Naive thymus-derived CD8-positive, alpha-beta T cell (primary cell): ENCODE measurements around the gene CXCL12. TPM values are rescaled to one million over a fixed set of nuclear protein-coding genes. Genes with fewer than 3 reads are reported as not detected.

Source experiments
- ATAC-seq, 2 donors: fragments of 150-1000 bp; cut with Tn5 transposase in 1 of 2; sonication (Bioruptor Pico), chemical (Tn5 transposase) in 1 of 2; 1 replicate in 1 of 2; 2 replicates in 1 of 2; pipeline ENCODE4 v1.10.0; 2021; ENCODE audit warnings: mild to moderate bottlenecking in 2 of 2, moderate library complexity in 2 of 2
- POLR2A ChIA-PET: fragments of 350-600 bp; sonication (Branson Sonifier 250); formaldehyde crosslinking; loops from one replicate; lab custom pipeline; 2021; ENCODE audit warnings: antibody characterized with exemption; lab: Charles Lee
- DNase-seq, 10 donors: peaks; one replicate each; pipeline versions ENCODE4 v3.0.0 to v3.0.0-alpha.2; 2020 to 2022
- H3K27ac Mint-ChIP-seq, 10 donors: one replicate each; pipeline ENCODE4 v1.8.0; 2020 to 2022; ENCODE audit warnings: mild to moderate bottlenecking in 10 of 10, mixed read lengths in 10 of 10, moderate library complexity in 4 of 10, inconsistent platforms in 1 of 10
- H3K27me3 Mint-ChIP-seq, 5 donors: one replicate each; pipeline ENCODE4 v1.8.0; 2021 to 2022; ENCODE audit warnings: mixed read lengths in 5 of 5
- H3K36me3 Mint-ChIP-seq, 3 donors: one replicate each; pipeline ENCODE4 v1.8.0; 2020 to 2022; ENCODE audit warnings: mixed read lengths in 3 of 3, mild to moderate bottlenecking in 2 of 3, inconsistent platforms in 1 of 3
- H3K4me1 Mint-ChIP-seq, 4 donors: one replicate each; pipeline ENCODE4 v1.8.0; 2021 to 2022; ENCODE audit warnings: mixed read lengths in 4 of 4
- H3K4me3 Mint-ChIP-seq, 10 donors: one replicate each; pipeline ENCODE4 v1.8.0; 2020 to 2022; ENCODE audit warnings: mild to moderate bottlenecking in 10 of 10, mixed read lengths in 10 of 10, moderate library complexity in 6 of 10, inconsistent platforms in 1 of 10
- H3K9me3 Mint-ChIP-seq, 9 donors: one replicate each; pipeline ENCODE4 v1.8.0; 2020 to 2022; ENCODE audit warnings: mixed read lengths in 9 of 9, mild to moderate bottlenecking in 3 of 9, inconsistent platforms in 1 of 9, moderate library complexity in 1 of 9
- polyA plus RNA-seq, 3 donors: library from polyadenylated mRNA; unstranded; fragments of 300-500 nt; fragmentation: Illumina TruSeq; gene quantifications; one replicate each; pipeline ENCODE4 v1.2.3, GENCODE V29; 2021
- total RNA-seq, 8 experiments: library from RNA in 2 of 8; stranded (reverse) in 2 of 8; gene quantifications; one replicate each; pipeline ENCODE4 v1.2.3 and lab custom pipeline; 2021 to 2026

Gene CXCL12
- total RNA-seq: not detected
- polyA plus RNA-seq: not detected
- 0 to 0.30 (median 0) reads per million in 6 experiments for total RNA-seq (lab: John Stamatoyannopoulos, UW)

DNA sequence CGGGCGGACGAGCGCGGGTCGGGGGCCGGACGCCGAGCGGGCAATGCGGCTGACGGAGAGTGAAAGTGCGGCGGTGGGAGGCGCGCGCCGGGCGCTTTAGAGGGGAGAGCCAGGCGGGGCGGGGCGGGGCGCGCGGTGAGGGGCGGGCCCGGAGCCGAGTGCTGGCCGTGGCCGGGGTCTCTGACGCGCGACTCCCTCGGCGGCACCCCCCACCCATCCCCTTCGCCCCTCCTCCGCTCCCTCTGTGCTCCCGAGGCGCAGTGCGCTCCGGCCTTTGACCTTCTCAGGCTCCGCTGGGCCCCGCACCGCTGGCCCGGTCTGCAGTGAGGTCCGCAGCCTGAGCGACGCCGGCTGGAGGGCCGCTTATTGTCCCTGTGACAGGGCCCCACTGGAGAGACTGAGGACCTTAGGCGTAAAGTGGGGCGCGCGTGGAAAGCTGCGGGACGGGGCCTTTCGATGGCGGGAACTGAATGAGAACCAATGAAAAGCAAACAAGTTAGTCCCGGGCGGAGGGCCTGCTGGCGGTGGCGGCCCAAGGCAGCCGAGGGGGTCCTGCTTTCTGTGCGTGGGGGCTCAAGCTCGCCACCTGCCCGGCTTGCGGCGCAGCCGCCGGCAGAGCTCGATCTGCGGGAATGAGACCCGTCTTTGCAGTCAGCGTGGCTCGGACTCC is at the start of gene CXCL12:
CXCL12 (minus strand) TSS at position 72 of the 670 bp plus-strand sequence. CDS start 92 bp downstream, outside the sequence.
- no peaks in the 10 kb centered on the region for H3K9me3 Mint-ChIP-seq
- peak within 1 kb of the TSS in 7 of 10 donors; percentile 52 to 78 (median 66) for H3K4me3 Mint-ChIP-seq
- peaks cover 12 to 52% (median 26%) of the 10 kb centered on the region in 5 donors for H3K27me3 Mint-ChIP-seq
- H3K36me3 Mint-ChIP-seq: no peaks in the 10 kb centered on the region
- DNase-seq: no peak
- H3K27ac Mint-ChIP-seq: no peak within 1 kb of the TSS
- POLR2A ChIA-PET: no interaction called here
- ATAC-seq: no peak
- H3K4me1 Mint-ChIP-seq: peaks cover 4 to 9% (median 6%) of the 10 kb centered on the region in 4 donors

DNA sequence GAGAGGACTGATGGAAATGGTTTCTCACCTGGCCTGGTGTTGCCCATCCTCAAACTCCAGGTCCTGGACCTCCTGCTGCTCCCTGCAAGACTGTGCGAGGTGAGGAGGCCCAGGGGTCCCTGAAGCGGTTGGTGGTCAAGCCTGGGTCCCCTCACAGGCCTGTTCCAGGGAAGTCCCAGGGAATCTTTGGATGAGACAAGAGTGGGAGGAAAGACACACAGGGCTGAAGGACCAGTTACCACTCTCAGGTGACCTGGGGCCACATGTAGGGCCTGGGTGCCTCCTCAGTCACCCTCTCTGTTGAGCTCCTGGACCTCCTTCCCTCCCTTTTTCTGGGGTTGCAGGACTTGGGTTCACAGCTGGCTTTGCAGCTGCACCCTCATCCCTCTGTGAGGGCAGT is 42.6 kb upstream of the CXCL12 start:
- no peak for ATAC-seq
- DNase-seq: no peak
- peaks cover 0 to 4% (median 0%) of the 10 kb centered on the region in 5 donors for H3K27me3 Mint-ChIP-seq
- H3K36me3 Mint-ChIP-seq: peaks cover 0 to 8% (median 0%) of the 10 kb centered on the region in 3 donors
- no peak overlapping the region for H3K27ac Mint-ChIP-seq
- peaks cover 0 to 5% (median 0%) of the 10 kb centered on the region in 4 donors for H3K4me1 Mint-ChIP-seq
- peaks cover 4 to 28% (median 17%) of the 10 kb centered on the region in 9 donors for H3K9me3 Mint-ChIP-seq
- H3K4me3 Mint-ChIP-seq: no peak overlapping the region
- POLR2A ChIA-PET: no interaction called here

- H3K4me1 Mint-ChIP-seq: peaks cover 0 to 7% (median 2%) of the 10 kb centered on the region in 4 donors
- H3K36me3 Mint-ChIP-seq: peaks cover 0 to 8% (median 0%) of the 10 kb centered on the region in 3 donors
- peaks cover 0 to 4% (median 0%) of the 10 kb centered on the region in 5 donors for H3K27me3 Mint-ChIP-seq
- peaks cover 1 to 24% (median 15%) of the 10 kb centered on the region in 9 donors for H3K9me3 Mint-ChIP-seq
- ATAC-seq (no peak), DNase-seq (no peak)
- POLR2A ChIA-PET: no interaction called here
- H3K27ac Mint-ChIP-seq: no peak overlapping the region
- no peak overlapping the region for H3K4me3 Mint-ChIP-seq
Observed at GRCh38 chr10:44427037-44427436, 42.1 kb upstream of the CXCL12 start.

- Mint-ChIP-seq H3K4me1 (peaks cover 0 to 10% (median 6%) of the 10 kb centered on the region in 4 donors), H3K36me3 (peaks cover 0 to 8% (median 0%) of the 10 kb centered on the region in 3 donors), H3K27ac (no peak overlapping the region), H3K27me3 (peaks cover 0 to 4% (median 0%) of the 10 kb centered on the region in 5 donors), H3K9me3 (peaks cover 0 to 19% (median 10%) of the 10 kb centered on the region in 9 donors), H3K4me3 (no peak overlapping the region)
- POLR2A ChIA-PET: no interaction called here
- ATAC-seq (no peak), DNase-seq (no peak)
Observed at GRCh38 chr10:44426247-44427034, 41.5 kb upstream of the CXCL12 start.

DNA sequence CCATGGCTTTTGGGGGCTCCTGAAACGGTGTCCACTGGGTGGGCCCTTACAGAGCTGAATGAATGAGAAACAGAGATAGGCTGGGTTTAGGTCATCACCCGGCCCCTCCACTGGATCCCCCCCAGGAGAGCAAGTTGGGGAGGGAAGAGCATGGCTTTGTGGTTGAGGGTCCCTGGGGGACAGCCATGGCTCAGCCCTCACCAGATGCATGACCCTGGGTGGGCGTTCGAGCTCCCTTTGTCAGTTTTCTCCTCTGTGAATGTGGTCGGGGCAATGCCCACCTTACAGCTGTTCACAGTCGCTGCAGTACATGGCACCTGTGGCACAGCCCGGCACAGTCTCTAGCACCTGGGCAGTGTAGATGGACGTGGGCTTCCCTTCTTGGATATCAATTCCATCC is 40.6 kb upstream of the CXCL12 start:
- H3K4me1 Mint-ChIP-seq: peaks cover 0 to 18% (median 12%) of the 10 kb centered on the region in 4 donors
- H3K36me3 Mint-ChIP-seq: no peaks in the 10 kb centered on the region
- no peak for ATAC-seq
- H3K4me3 Mint-ChIP-seq: no peak overlapping the region
- no peak for DNase-seq
- POLR2A ChIA-PET: no interaction called here
- H3K9me3 Mint-ChIP-seq: peaks cover 0 to 10% (median 1%) of the 10 kb centered on the region in 9 donors
- H3K27me3 Mint-ChIP-seq: no peaks in the 10 kb centered on the region
- H3K27ac Mint-ChIP-seq: no peak overlapping the region

- Mint-ChIP-seq H3K27ac (no peak overlapping the region), H3K9me3 (peaks cover 0 to 8% (median 1%) of the 10 kb centered on the region in 9 donors), H3K4me1 (peaks cover 0 to 23% (median 16%) of the 10 kb centered on the region in 4 donors), H3K27me3 (no peaks in the 10 kb centered on the region), H3K36me3 (no peaks in the 10 kb centered on the region), H3K4me3 (no peak overlapping the region)
- POLR2A ChIA-PET: no interaction called here
- ATAC-seq: no peak
- no peak for DNase-seq
Observed at GRCh38 chr10:44424957-44425356, 40.1 kb upstream of the CXCL12 start.

- Mint-ChIP-seq H3K4me3 (no peak overlapping the region), H3K27me3 (no peaks in the 10 kb centered on the region), H3K36me3 (no peaks in the 10 kb centered on the region), H3K4me1 (peaks cover 0 to 30% (median 21%) of the 10 kb centered on the region in 4 donors), H3K9me3 (peaks cover 0 to 2% (median 0%) of the 10 kb centered on the region in 9 donors), H3K27ac (no peak overlapping the region)
- POLR2A ChIA-PET: no interaction called here
- no peak for ATAC-seq
- DNase-seq: no peak
Observed at GRCh38 chr10:44424298-44424697, 39.4 kb upstream of the CXCL12 start.

GRCh38 chr10:44422570-44423101 is 37.7 kb upstream of the CXCL12 start:
- H3K27ac Mint-ChIP-seq: no peak overlapping the region
- ATAC-seq: no peak

GRCh38 chr10:44422153-44422552 is 37.3 kb upstream of the CXCL12 start:
- H3K36me3 Mint-ChIP-seq: no peaks in the 10 kb centered on the region
- ATAC-seq (no peak), DNase-seq (no peak)
- H3K27ac Mint-ChIP-seq: no peak overlapping the region
- H3K27me3 Mint-ChIP-seq: peaks cover 0 to 10% (median 2%) of the 10 kb centered on the region in 5 donors
- peaks cover 0 to 6% (median 0%) of the 10 kb centered on the region in 9 donors for H3K9me3 Mint-ChIP-seq
- POLR2A ChIA-PET: no interaction called here
- H3K4me3 Mint-ChIP-seq: no peak overlapping the region
- H3K4me1 Mint-ChIP-seq: peaks cover 0 to 30% (median 23%) of the 10 kb centered on the region in 4 donors

More at GRCh38 chr10:44422570-44423101, 37.7 kb upstream of the CXCL12 start:
- H3K4me3 Mint-ChIP-seq: no peak overlapping the region
- POLR2A ChIA-PET: no interaction called here
- H3K27me3 Mint-ChIP-seq: peaks cover 0 to 6% (median 0%) of the 10 kb centered on the region in 5 donors
- H3K4me1 Mint-ChIP-seq: peaks cover 0 to 30% (median 23%) of the 10 kb centered on the region in 4 donors
- peaks cover 0 to 1% (median 0%) of the 10 kb centered on the region in 9 donors for H3K9me3 Mint-ChIP-seq
- no peaks in the 10 kb centered on the region for H3K36me3 Mint-ChIP-seq
- DNase-seq: no peak

DNA sequence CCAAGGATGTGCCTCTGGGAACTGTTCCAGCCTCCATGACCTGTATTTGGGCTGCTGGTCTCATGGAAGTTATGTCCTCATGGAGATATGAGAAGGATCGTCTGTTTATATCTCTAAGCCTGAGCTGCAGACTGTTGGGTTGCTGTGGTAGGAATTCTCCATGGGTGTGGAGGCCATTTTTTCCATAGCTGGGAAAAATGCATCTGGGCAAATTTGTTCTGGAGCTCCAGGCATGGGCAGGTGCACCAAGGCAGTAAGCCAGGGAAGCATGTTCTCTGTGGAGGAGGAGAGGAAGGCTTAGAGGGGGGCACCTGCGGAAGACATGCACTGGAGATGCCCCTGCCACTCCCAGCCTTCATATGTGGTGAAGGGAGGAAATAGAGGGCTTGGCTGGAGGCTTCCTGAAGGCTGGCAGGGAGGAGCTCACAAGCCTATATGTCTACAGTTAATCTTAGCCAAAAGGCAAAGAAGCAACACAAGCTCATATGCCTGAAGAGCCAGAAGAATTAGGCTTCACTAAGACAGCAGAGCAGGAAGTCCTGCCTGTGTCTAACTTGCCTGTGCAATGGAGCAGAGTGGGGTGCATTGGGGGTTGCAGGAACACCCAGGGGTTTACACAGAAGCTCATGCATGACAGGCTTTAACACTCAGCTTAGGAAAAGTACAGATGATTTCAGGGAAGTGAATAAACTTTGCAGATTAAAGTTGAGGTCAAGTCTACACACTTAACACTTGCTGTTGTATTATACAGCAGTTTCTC is 35.1 kb upstream of the CXCL12 start:
- POLR2A ChIA-PET: no interaction called here
- ATAC-seq (peak in 1 of 2 donors; percentile 59), DNase-seq (peak in 1 of 10 donors; percentile 4)
- Mint-ChIP-seq H3K4me3 (peak overlapping the region in 4 of 10 donors; percentile 18 to 58 (median 35)), H3K9me3 (peaks cover 0 to 7% (median 0%) of the 10 kb centered on the region in 9 donors), H3K27ac (peak overlapping the region in 2 of 10 donors; percentile 25 to 67), H3K27me3 (peaks cover 0 to 10% (median 2%) of the 10 kb centered on the region in 5 donors), H3K4me1 (peaks cover 0 to 30% (median 23%) of the 10 kb centered on the region in 4 donors), H3K36me3 (no peaks in the 10 kb centered on the region)

DNA sequence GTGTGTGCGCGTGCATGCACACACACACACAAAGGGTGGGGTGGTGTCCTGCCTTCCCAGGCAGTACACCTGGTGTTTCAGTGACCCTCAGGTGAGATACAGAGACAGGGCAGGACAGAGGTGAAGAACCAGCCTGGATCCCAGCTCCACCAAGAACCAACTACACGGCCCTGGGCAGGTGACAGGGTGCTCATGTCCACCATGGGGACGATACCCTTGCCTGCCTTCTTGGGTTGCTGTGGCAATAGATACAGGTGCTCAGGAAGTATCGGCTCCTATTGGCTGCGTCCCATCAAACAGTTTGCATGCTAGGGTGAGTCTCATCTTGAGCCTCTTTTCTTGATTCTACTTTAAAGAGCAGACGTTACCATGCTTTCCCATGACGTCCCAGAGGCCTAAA is 33.7 kb upstream of the CXCL12 start:
- H3K4me3 Mint-ChIP-seq: no peak overlapping the region
- no peaks in the 10 kb centered on the region for H3K36me3 Mint-ChIP-seq
- ATAC-seq: no peak
- no peak for DNase-seq
- POLR2A ChIA-PET: no interaction called here
- H3K27me3 Mint-ChIP-seq: peaks cover 0 to 10% (median 2%) of the 10 kb centered on the region in 5 donors
- H3K9me3 Mint-ChIP-seq: peaks cover 0 to 7% (median 0%) of the 10 kb centered on the region in 9 donors
- peaks cover 0 to 30% (median 22%) of the 10 kb centered on the region in 4 donors for H3K4me1 Mint-ChIP-seq
- H3K27ac Mint-ChIP-seq: no peak overlapping the region

- no peak overlapping the region for H3K27ac Mint-ChIP-seq
- no peak overlapping the region for H3K4me3 Mint-ChIP-seq
- peaks cover 0 to 11% (median 4%) of the 10 kb centered on the region in 9 donors for H3K9me3 Mint-ChIP-seq
- H3K36me3 Mint-ChIP-seq: peaks cover 0 to 5% (median 0%) of the 10 kb centered on the region in 3 donors
- POLR2A ChIA-PET: no interaction called here
- DNase-seq: no peak
- no peak for ATAC-seq
- H3K4me1 Mint-ChIP-seq: peaks cover 0 to 30% (median 22%) of the 10 kb centered on the region in 4 donors
- peaks cover 0 to 10% (median 2%) of the 10 kb centered on the region in 5 donors for H3K27me3 Mint-ChIP-seq
Observed at GRCh38 chr10:44417761-44418160, 32.9 kb upstream of the CXCL12 start.
